DOHH2 (cell line): Measurements from ENCODE around the gene PTK7.

Source experiments
- CTCF ChIP-seq: fragments of 200-600 bp; sonication (generic); IDR thresholded peaks from one replicate; pipeline ENCODE4 v1.5.1; 2014; ENCODE audit warnings: antibody characterized with exemption, mild to moderate bottlenecking, low read depth, low read length; ENCODE audit not compliant: poor library complexity, severe bottlenecking
- EZH2phosphoT487 ChIP-seq: fragments of 200-600 bp; sonication (generic); IDR thresholded peaks from 2 replicates; pipeline ENCODE4 v1.6.1; 2017; ENCODE audit warnings: borderline replicate concordance, mild to moderate bottlenecking, antibody characterized with exemption, low read length, moderate library complexity, mixed read lengths

DNA sequence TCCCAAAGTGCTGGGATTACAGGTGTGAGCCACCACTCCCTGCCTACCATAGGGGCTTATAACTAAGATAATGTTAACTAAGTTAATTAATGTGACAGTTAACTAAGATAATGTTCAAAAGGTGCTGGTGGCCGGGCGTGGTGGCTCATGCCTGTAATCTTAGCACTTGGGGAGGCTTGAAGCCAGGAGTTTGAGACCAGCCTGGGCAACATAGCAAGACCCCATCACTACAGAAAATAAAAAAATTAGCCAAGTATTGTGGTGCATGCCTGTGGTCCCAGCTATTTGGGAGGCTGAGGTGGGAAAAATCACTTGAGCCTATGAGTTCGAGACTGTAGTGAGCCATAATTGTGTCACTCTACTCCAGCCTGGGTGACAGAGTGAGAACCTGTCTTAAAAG is 62.2 kb downstream of the PTK7 start:
- TF ChIP-seq CTCF (no peak), EZH2phosphoT487 (no peak)
